GM06990 (cell line): ENCODE data around the gene FAM107B.
"Not testable (repeated sequence)": the region's sequence is repeated elsewhere in the genome, so short reads cannot be mapped to it uniquely, and the experiment has no call there.

ENCODE experiments used
- DNase-seq: peaks from one replicate; pipeline ENCODE4 v3.0.0-alpha.2; 2011; ENCODE audit not compliant: insufficient read length; ENCODE audit errors: extremely low read depth
- H3K27me3 ChIP-seq: replicated peaks from 2 replicates; pipeline ENCODE4 v1.6.0; 2011; ENCODE audit warnings: low read length; ENCODE audit not compliant: control insufficient read depth, insufficient read depth
- H3K36me3 ChIP-seq: 2 replicates; pipeline ENCODE4 v1.5.1; 2011; ENCODE audit warnings: low read length; ENCODE audit not compliant: control insufficient read depth, insufficient read depth
- H3K4me3 ChIP-seq: replicated peaks from 2 replicates; pipeline ENCODE4 v1.5.1; 2011; ENCODE audit warnings: low read depth, mild to moderate bottlenecking, control low read depth, low read length
- CTCF ChIP-seq: IDR thresholded peaks from 2 replicates; pipeline ENCODE4 v1.5.1; 2011; ENCODE audit warnings: low read length, control low read depth, mild to moderate bottlenecking, inconsistent platforms; ENCODE audit not compliant: insufficient read depth, poor library complexity, severe bottlenecking

FAM107B gene

GRCh38 chr10:14594878-14595525 lies 179.7 kb downstream of the FAM107B start:
- no peak for TF ChIP-seq CTCF
- DNase-seq: no peak
- Histone ChIP-seq H3K4me3 (no peak overlapping the region), H3K27me3 (no peaks in the 10 kb centered on the region), H3K36me3 (peaks cover 12% of the 10 kb centered on the region)

- no peak overlapping the region for H3K4me3 ChIP-seq
- H3K27me3 ChIP-seq: no peaks in the 10 kb centered on the region
- peaks cover 9% of the 10 kb centered on the region for H3K36me3 ChIP-seq
- DNase-seq: no peak
- no peak for TF ChIP-seq CTCF
Measured at GRCh38 chr10:14593806-14594205, 180.9 kb downstream of the FAM107B start.

- peaks cover 5% of the 10 kb centered on the region for H3K36me3 ChIP-seq
- TF ChIP-seq CTCF: no peak
- H3K4me3 ChIP-seq: no peak overlapping the region
- no peak for DNase-seq
- H3K27me3 ChIP-seq: no peaks in the 10 kb centered on the region
Measured at GRCh38 chr10:14592566-14592965, 182.1 kb downstream of the FAM107B start.

GRCh38 chr10:14592026-14592425 lies 182.7 kb downstream of the FAM107B start:
- no peak for TF ChIP-seq CTCF
- Histone ChIP-seq H3K4me3 (no peak overlapping the region), H3K36me3 (peaks cover 5% of the 10 kb centered on the region), H3K27me3 (no peaks in the 10 kb centered on the region)
- no peak for DNase-seq

GRCh38 chr10:14588938-14589294 lies 185.8 kb downstream of the FAM107B start:
- H3K36me3 ChIP-seq, H3K27me3 ChIP-seq, DNase-seq, H3K4me3 ChIP-seq: not testable (repeated sequence)

- H3K4me3 ChIP-seq: peak overlapping the region; percentile 19; the same call in 1 of the 2 replicates
- peaks cover 2% of the 10 kb centered on the region; the same call in 1 of the 2 replicates for H3K36me3 ChIP-seq
- no peak for TF ChIP-seq CTCF
- no peaks in the 10 kb centered on the region for H3K27me3 ChIP-seq
- peak; percentile 37 for DNase-seq
Measured at GRCh38 chr10:14588084-14588937, 186.4 kb downstream of the FAM107B start.
